Measurements from ENCODE around the gene CD33. TPM values are rescaled to one million over a fixed set of nuclear protein-coding genes. Genes with fewer than 3 reads are reported as not detected.

Gene CD33
- total and polyA plus RNA-seq, 9 donors: 1.3 to 16.5 (median 2.7) TPM

GRCh38 chr19:51277112-51277511 lies 52.2 kb downstream of the CD33 start:
- no peaks in the 10 kb centered on the region for H3K27me3 ChIP-seq
- no peaks in the 10 kb centered on the region for H3K36me3 ChIP-seq
- 31 to 37% (median 33%) methylated on average over 3 of the region's 3 CpGs for WGBS, 3 donors
- H3K27ac ChIP-seq: no peak overlapping the region
- no peak for DNase-seq
- TF ChIP-seq EP300 (IDR thresholded peaks at IDR 0.05) (no peak), POLR2A (IDR thresholded peaks at IDR 0.05) (no peak)
- TF ChIP-seq, protein P1, sequence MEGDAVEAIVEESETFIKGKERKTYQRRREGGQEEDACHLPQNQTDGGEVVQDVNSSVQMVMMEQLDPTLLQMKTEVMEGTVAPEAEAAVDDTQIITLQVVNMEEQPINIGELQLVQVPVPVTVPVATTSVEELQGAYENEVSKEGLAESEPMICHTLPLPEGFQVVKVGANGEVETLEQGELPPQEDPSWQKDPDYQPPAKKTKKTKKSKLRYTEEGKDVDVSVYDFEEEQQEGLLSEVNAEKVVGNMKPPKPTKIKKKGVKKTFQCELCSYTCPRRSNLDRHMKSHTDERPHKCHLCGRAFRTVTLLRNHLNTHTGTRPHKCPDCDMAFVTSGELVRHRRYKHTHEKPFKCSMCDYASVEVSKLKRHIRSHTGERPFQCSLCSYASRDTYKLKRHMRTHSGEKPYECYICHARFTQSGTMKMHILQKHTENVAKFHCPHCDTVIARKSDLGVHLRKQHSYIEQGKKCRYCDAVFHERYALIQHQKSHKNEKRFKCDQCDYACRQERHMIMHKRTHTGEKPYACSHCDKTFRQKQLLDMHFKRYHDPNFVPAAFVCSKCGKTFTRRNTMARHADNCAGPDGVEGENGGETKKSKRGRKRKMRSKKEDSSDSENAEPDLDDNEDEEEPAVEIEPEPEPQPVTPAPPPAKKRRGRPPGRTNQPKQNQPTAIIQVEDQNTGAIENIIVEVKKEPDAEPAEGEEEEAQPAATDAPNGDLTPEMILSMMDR (IDR thresholded peaks at IDR 0.05): no peak
- H3K4me3 ChIP-seq: no peak overlapping the region
- H3K9me3 ChIP-seq: no peaks in the 10 kb centered on the region
- intact Hi-C loops (cut with DNase I): no loop called here
- no peaks in the 10 kb centered on the region for H3K4me1 ChIP-seq (ENCODE audit: insufficient read depth)

- no peak for DNase-seq
- Histone ChIP-seq H3K27me3 (no peaks in the 10 kb centered on the region), H3K27ac (no peak overlapping the region), H3K9me3 (no peaks in the 10 kb centered on the region), H3K4me1 (ENCODE audit: insufficient read depth) (no peaks in the 10 kb centered on the region), H3K4me3 (no peak overlapping the region), H3K36me3 (no peaks in the 10 kb centered on the region)
- intact Hi-C loops (cut with DNase I): no loop called here
- TF ChIP-seq EP300 (IDR thresholded peaks at IDR 0.05): no peak
- TF ChIP-seq, protein P1 (IDR thresholded peaks at IDR 0.05): no peak
- no peak for TF ChIP-seq POLR2A (IDR thresholded peaks at IDR 0.05)
- WGBS, 3 donors: 81 to 84% (median 82%) methylated on average over 4 of the region's 4 CpGs
Observed at GRCh38 chr19:51282335-51282734, 57.5 kb downstream of the CD33 start.

DNA sequence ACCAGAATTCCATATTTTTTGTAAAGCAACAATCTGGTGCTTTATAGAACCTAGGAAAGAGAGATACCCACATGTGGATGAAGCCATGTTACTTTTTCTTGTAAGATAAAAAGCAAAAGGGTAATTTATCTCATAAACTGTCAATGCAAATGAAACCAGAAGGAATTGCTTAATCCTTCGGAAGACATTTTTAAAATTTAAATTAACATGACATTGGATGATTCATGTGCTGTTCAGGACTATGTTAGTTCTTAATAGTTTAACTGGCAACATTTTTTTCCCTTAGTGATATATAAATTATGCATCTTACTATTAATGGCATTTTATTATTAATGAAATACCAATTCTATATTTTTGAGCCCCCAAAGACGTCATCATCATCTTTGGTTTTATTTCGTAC lies 60.8 kb downstream of the CD33 start:
- DNase-seq: no peak
- H3K9me3 ChIP-seq: no peaks in the 10 kb centered on the region
- H3K4me1 ChIP-seq (ENCODE audit: insufficient read depth): no peaks in the 10 kb centered on the region
- intact Hi-C loops (cut with DNase I): no loop called here
- WGBS, 3 donors: 67 to 70% (median 69%) methylated on average over 3 of the region's 3 CpGs
- H3K36me3 ChIP-seq: no peaks in the 10 kb centered on the region
- TF ChIP-seq POLR2A (IDR thresholded peaks at IDR 0.05): no peak
- TF ChIP-seq, protein P1 (IDR thresholded peaks at IDR 0.05): no peak
- TF ChIP-seq EP300 (IDR thresholded peaks at IDR 0.05): no peak
- H3K27me3 ChIP-seq: no peaks in the 10 kb centered on the region
- H3K27ac ChIP-seq: no peak overlapping the region
- no peak overlapping the region for H3K4me3 ChIP-seq

Small RNAs within 50 kb of the gene (microRNA-seq; reads per million reads assigned to microRNA genes)
- 0 reads per million in 3 donors for gene MIR8074

Small RNAs within 50 kb of the gene (small RNA-seq; reads per million reads assigned to genes)
- not detected for gene MIR8074

Other genes with a start within 250 kb of the CD33 start
- gene KLK7, start 241.2 kb upstream of the CD33 start, total RNA-seq: 10 to 100 TPM in 1 of 7 donors, 1 to 10 TPM in 1, under 1 TPM in 2, not detected in 3; 0.85 to 59.6 (median 5.1) TPM
- gene KLK7, start 241.2 kb upstream of the CD33 start, polyA plus RNA-seq: under 1 TPM in 1 of 2 donors, not detected in 1; 0.05 TPM
- 10 to 100 TPM in 1 of 7 donors, 1 to 10 TPM in 2, under 1 TPM in 2, not detected in 2; 0.60 to 19.0 (median 1.6) TPM for gene KLK8, start 223.5 kb upstream of the CD33 start, total RNA-seq
- gene KLK8, start 223.5 kb upstream of the CD33 start, polyA plus RNA-seq: under 1 TPM in 1 of 2 donors, not detected in 1; 0.24 TPM
- 10 to 100 TPM; 14.7 to 59.1 (median 19.5) TPM for gene KLK10, start 205.4 kb upstream of the CD33 start, total RNA-seq
- 10 to 100 TPM in 1 of 2 donors, 1 to 10 TPM in 1; 6.9 to 15.7 TPM for gene KLK10, start 205.4 kb upstream of the CD33 start, polyA plus RNA-seq
- 10 to 100 TPM in 1 of 7 donors, 1 to 10 TPM in 3, under 1 TPM in 3; 0.33 to 91.2 (median 3.8) TPM for gene KLK11, start 198.5 kb upstream of the CD33 start, total RNA-seq
- 1 to 10 TPM in 1 of 2 donors, under 1 TPM in 1; 0.53 to 1.4 TPM for gene KLK11, start 198.5 kb upstream of the CD33 start, polyA plus RNA-seq
- gene KLK12, start 190.1 kb upstream of the CD33 start, total RNA-seq: not detected
- not detected for gene KLK12, start 190.1 kb upstream of the CD33 start, polyA plus RNA-seq
- under 1 TPM in 3 of 7 donors, not detected in 4; 0.50 to 0.77 (median 0.69) TPM for gene KLK13, start 160.0 kb upstream of the CD33 start, total RNA-seq
- 1 to 10 TPM in 1 of 2 donors, under 1 TPM in 1; 0.33 to 1.2 TPM for gene KLK13, start 160.0 kb upstream of the CD33 start, polyA plus RNA-seq
- gene KLK14, start 142.2 kb upstream of the CD33 start, total RNA-seq: 1 to 10 TPM in 1 of 7 donors, under 1 TPM in 2, not detected in 4; 0.30 to 1.5 (median 0.34) TPM
- gene KLK14, start 142.2 kb upstream of the CD33 start, polyA plus RNA-seq: under 1 TPM in 1 of 2 donors, not detected in 1; 0.10 TPM
- 10 to 100 TPM in 6 of 7 donors, 1 to 10 TPM in 1; 10.0 to 17.2 (median 13.2) TPM for gene CTU1, start 116.7 kb upstream of the CD33 start, total RNA-seq
- 1 to 10 TPM; 1.1 to 3.6 TPM for gene CTU1, start 116.7 kb upstream of the CD33 start, polyA plus RNA-seq
- gene SIGLEC9, start 100.2 kb upstream of the CD33 start, total RNA-seq: 10 to 100 TPM in 1 of 7 donors, 1 to 10 TPM in 6; 1.7 to 10.4 (median 3.1) TPM
- 1 to 10 TPM; 2.5 TPM for gene SIGLEC9, start 100.2 kb upstream of the CD33 start, polyA plus RNA-seq
- 1 to 10 TPM in 3 of 7 donors, under 1 TPM in 2, not detected in 2; 0.38 to 3.0 (median 1.5) TPM for gene SIGLEC7, start 82.8 kb upstream of the CD33 start, total RNA-seq
- 1 to 10 TPM in 1 of 2 donors, under 1 TPM in 1; 0.39 to 3.7 TPM for gene SIGLEC7, start 82.8 kb upstream of the CD33 start, polyA plus RNA-seq
- gene SIGLECL1, start 26.0 kb downstream of the CD33 start, total RNA-seq: not detected
- not detected for gene SIGLECL1, start 26.0 kb downstream of the CD33 start, polyA plus RNA-seq
- gene IGLON5, start 86.6 kb downstream of the CD33 start, total RNA-seq: under 1 TPM in 6 of 7 donors, not detected in 1; 0.08 to 0.96 (median 0.29) TPM
- gene IGLON5, start 86.6 kb downstream of the CD33 start, polyA plus RNA-seq: 1 to 10 TPM in 1 of 2 donors, under 1 TPM in 1; 0.13 to 1.6 TPM
- gene VSIG10L, start 117.1 kb downstream of the CD33 start, total RNA-seq: 1 to 10 TPM; 1.8 to 8.1 (median 5.4) TPM
- gene VSIG10L, start 117.1 kb downstream of the CD33 start, polyA plus RNA-seq: 1 to 10 TPM; 4.4 to 6.9 TPM
- gene ETFB, start 141.3 kb downstream of the CD33 start, total RNA-seq: 10 to 100 TPM; 38.7 to 91.3 (median 63.3) TPM
- gene ETFB, start 141.3 kb downstream of the CD33 start, polyA plus RNA-seq: 10 to 100 TPM; 12.4 to 86.7 TPM
- 1 to 10 TPM in 3 of 7 donors, under 1 TPM in 1, not detected in 3; 0.70 to 1.9 (median 1.5) TPM for gene CLDND2, start 143.9 kb downstream of the CD33 start, total RNA-seq
- under 1 TPM in 1 of 2 donors, not detected in 1; 0.59 TPM for gene CLDND2, start 143.9 kb downstream of the CD33 start, polyA plus RNA-seq
- gene NKG7, start 147.6 kb downstream of the CD33 start, total RNA-seq: 1 to 10 TPM in 5 of 7 donors, under 1 TPM in 2; 0.40 to 3.1 (median 1.5) TPM
- gene NKG7, start 147.6 kb downstream of the CD33 start, polyA plus RNA-seq: 1 to 10 TPM; 1.6 to 4.4 TPM
- not detected for gene LIM2, start 162.9 kb downstream of the CD33 start, total RNA-seq
- gene LIM2, start 162.9 kb downstream of the CD33 start, polyA plus RNA-seq: not detected
- not detected for gene C19orf84, start 165.5 kb downstream of the CD33 start, total RNA-seq
- gene C19orf84, start 165.5 kb downstream of the CD33 start, polyA plus RNA-seq: under 1 TPM in 1 of 2 donors, not detected in 1; 0.47 TPM
- gene SIGLEC10, start 192.6 kb downstream of the CD33 start, total RNA-seq: 1 to 10 TPM; 1.4 to 9.4 (median 4.6) TPM
- gene SIGLEC10, start 192.6 kb downstream of the CD33 start, polyA plus RNA-seq: 1 to 10 TPM in 1 of 2 donors, under 1 TPM in 1; 0.30 to 1.3 TPM
- gene SIGLEC8, start 233.4 kb downstream of the CD33 start, total RNA-seq: 1 to 10 TPM in 1 of 7 donors, under 1 TPM in 4, not detected in 2; 0.24 to 1.6 (median 0.92) TPM
- 1 to 10 TPM in 1 of 2 donors, under 1 TPM in 1; 0.05 to 1.6 TPM for gene SIGLEC8, start 233.4 kb downstream of the CD33 start, polyA plus RNA-seq